Stomach (tissue), 4 donors: ENCODE data around the gene TSTD2.

Experiments used
- EP300 ChIP-seq: sonication (generic); formaldehyde crosslinking; IDR thresholded peaks from one replicate; pipeline ENCODE4 v1.6.1; 2017; ENCODE audit warnings: antibody characterized with exemption
- TF ChIP-seq, protein P1 (sequence below), 7 experiments: fragments of 450-650 bp in 4 of 7; fragments of 200-600 bp in 3 of 7; sonication (generic) in 3 of 7; IDR thresholded peaks; one replicate each; pipeline ENCODE4 v1.5.1; 2016 to 2019; ENCODE audit warnings: antibody characterized with exemption in 7 of 7, control low read depth in 2 of 7, mild to moderate bottlenecking in 1 of 7

DNA sequence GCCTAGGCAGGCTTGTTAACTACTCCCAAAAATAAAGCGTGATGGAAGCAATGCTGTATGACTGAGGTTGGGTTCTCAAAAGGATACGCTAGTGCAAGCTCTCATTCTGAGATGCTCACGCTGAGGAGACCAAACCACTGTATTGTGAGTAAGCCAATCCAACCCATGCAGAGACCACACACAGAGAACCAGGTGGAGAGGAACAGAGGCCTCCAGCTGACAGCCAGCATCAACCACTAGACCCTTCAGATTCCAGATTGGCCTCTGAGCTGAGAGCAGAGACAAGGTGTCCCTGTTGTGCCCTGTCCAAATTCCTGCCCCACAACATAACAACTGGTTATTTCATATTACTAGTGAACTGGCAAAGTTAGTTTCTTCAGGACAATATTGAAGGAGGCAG is 4.5 kb downstream of the TSTD2 start:
- TF ChIP-seq, protein P1, sequence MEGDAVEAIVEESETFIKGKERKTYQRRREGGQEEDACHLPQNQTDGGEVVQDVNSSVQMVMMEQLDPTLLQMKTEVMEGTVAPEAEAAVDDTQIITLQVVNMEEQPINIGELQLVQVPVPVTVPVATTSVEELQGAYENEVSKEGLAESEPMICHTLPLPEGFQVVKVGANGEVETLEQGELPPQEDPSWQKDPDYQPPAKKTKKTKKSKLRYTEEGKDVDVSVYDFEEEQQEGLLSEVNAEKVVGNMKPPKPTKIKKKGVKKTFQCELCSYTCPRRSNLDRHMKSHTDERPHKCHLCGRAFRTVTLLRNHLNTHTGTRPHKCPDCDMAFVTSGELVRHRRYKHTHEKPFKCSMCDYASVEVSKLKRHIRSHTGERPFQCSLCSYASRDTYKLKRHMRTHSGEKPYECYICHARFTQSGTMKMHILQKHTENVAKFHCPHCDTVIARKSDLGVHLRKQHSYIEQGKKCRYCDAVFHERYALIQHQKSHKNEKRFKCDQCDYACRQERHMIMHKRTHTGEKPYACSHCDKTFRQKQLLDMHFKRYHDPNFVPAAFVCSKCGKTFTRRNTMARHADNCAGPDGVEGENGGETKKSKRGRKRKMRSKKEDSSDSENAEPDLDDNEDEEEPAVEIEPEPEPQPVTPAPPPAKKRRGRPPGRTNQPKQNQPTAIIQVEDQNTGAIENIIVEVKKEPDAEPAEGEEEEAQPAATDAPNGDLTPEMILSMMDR (IDR thresholded peaks at IDR 0.05) = no peak
- no peak for TF ChIP-seq EP300
